GM06990 (cell line): ENCODE measurements around the gene IFI44L.
A peak's percentile ranks its signal among the peaks of the same experiment; 100 is the strongest.

Experiments
- DNase-seq: peaks from one replicate; pipeline ENCODE4 v3.0.0-alpha.2; 2011; ENCODE audit not compliant: insufficient read length; ENCODE audit errors: extremely low read depth
- H3K27me3 ChIP-seq: replicated peaks from 2 replicates; pipeline ENCODE4 v1.6.0; 2011; ENCODE audit warnings: low read length; ENCODE audit not compliant: control insufficient read depth, insufficient read depth
- H3K36me3 ChIP-seq: 2 replicates; pipeline ENCODE4 v1.5.1; 2011; ENCODE audit warnings: low read length; ENCODE audit not compliant: control insufficient read depth, insufficient read depth
- H3K4me3 ChIP-seq: replicated peaks from 2 replicates; pipeline ENCODE4 v1.5.1; 2011; ENCODE audit warnings: low read depth, mild to moderate bottlenecking, control low read depth, low read length
- TF ChIP-seq, protein P1 (sequence below): IDR thresholded peaks from 2 replicates; pipeline ENCODE4 v1.5.1; 2011; ENCODE audit warnings: low read length, control low read depth, mild to moderate bottlenecking, inconsistent platforms; ENCODE audit not compliant: insufficient read depth, poor library complexity, severe bottlenecking

The IFI44L gene

DNA sequence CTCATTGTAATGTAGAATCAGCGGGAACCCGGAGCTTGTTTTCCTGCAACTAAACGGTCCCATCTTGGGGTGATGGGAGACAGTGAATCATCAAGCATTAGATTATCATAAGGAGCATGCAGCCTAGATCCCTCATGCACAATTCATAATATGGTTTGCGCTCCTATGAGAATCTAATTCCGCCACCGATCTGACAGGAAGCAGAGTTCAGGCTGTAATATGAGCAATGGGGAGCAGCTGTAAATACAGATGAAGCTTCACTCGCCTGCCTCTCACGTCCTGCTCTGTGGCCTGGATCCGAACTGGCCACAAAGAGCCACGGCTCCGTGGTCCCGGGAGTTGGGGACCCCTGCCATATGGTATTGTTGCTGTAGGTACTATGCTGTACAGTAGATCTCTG, 31.0 kb downstream of the IFI44L start:
- DNase-seq, result peak; percentile 46
- peak overlapping the region; percentile 75 for H3K4me3 ChIP-seq
- TF ChIP-seq, protein P1, sequence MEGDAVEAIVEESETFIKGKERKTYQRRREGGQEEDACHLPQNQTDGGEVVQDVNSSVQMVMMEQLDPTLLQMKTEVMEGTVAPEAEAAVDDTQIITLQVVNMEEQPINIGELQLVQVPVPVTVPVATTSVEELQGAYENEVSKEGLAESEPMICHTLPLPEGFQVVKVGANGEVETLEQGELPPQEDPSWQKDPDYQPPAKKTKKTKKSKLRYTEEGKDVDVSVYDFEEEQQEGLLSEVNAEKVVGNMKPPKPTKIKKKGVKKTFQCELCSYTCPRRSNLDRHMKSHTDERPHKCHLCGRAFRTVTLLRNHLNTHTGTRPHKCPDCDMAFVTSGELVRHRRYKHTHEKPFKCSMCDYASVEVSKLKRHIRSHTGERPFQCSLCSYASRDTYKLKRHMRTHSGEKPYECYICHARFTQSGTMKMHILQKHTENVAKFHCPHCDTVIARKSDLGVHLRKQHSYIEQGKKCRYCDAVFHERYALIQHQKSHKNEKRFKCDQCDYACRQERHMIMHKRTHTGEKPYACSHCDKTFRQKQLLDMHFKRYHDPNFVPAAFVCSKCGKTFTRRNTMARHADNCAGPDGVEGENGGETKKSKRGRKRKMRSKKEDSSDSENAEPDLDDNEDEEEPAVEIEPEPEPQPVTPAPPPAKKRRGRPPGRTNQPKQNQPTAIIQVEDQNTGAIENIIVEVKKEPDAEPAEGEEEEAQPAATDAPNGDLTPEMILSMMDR, result no peak
- peaks cover 2% of the 10 kb centered on the region for H3K36me3 ChIP-seq
- H3K27me3 ChIP-seq, result no peaks in the 10 kb centered on the region

DNA sequence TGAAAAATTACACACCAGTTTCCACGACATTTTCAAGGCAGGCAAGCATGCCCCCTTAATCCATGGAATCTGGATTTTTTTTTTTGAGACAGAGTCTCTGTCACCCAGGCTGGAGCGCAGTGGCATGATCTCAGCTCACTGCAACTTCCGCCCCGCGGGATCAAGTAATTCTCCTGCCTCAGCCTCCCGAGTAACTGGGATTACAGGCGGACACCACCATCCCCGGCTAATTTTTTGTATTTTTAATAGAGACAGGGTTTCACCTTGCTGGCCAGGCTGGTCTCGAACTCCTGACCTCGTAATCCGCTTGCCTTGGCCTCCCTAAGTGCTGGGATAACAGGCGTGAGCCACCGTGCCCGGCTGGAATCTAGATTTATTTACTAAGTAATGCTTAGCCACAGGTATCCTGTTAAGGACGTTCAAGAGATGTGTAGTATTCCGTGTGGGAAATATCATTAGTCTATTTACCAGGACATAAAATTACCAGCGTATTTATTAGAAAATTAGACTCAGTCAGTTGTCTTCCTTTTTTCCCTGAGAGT, 31.8 kb downstream of the IFI44L start:
- DNase-seq, result no peak
- H3K36me3 ChIP-seq, result peaks cover 2% of the 10 kb centered on the region
- no peaks in the 10 kb centered on the region for H3K27me3 ChIP-seq
- TF ChIP-seq, protein P1, result no peak
- peak overlapping the region; percentile 75 for H3K4me3 ChIP-seq

DNA sequence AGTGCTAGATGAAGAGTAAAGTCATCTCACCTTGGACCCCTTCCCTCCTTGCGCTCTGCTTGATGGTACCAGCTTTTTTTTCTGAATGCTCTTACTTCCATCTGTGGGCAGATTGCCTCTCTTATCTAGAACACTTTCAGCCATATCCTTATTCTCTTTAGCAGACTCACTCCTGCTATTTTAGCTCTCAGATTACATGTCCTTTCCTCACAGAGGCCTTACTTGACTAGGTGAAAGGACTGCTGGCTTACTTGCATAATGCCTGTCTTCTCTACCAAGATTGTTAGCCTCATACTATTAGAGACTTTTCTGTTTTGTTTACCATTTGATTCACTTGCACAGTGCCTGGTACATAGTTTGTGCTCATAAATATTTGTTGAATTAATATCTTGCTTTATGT, 38.7 kb downstream of the IFI44L start:
- DNase-seq, result no peak
- Histone ChIP-seq H3K27me3 (no peaks in the 10 kb centered on the region), H3K36me3 (peaks cover 4% of the 10 kb centered on the region), H3K4me3 (no peak overlapping the region)
- TF ChIP-seq, protein P1, result no peak

DNA sequence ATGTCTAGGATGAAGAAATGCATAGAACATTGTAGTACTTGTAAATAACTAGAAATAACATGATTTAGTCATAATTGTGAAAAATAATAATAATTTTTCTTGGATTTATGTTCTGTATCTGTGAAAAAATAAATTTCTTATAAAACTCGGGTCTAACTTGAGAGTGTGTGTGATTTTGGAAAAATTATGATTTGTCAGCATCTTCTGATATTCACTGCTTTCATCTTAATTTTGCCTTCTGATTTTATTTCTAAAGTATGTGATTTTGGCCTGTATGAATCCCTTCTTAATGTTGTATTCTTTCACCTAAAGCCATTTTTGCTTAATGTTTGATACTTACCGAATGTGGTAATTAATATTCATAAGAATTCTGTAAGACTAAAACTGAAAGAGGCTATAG, 43.7 kb downstream of the IFI44L start:
- Histone ChIP-seq H3K27me3 (no peaks in the 10 kb centered on the region), H3K36me3 (peaks cover 3% of the 10 kb centered on the region), H3K4me3 (no peak overlapping the region)
- no peak for DNase-seq
- TF ChIP-seq, protein P1, result no peak

DNA sequence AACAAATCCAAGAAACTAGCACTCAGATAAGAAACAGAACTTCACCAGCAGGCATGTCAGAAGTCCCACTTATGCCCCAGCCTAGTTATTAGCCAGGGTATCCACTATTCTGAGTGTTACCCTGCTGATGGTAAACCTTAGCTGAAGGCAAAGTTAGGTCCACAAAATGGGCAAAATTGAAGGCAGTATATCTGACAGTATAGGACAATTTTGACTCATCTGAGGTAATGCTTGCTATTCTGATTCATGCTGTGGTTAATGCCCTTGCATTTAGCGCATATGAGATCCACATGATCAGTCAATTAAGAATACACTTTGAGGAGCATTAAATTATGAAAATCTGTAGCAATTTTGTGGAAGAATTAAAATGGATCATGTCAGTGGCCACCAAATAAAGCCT, 44.5 kb downstream of the IFI44L start:
- TF ChIP-seq, protein P1, result no peak
- no peaks in the 10 kb centered on the region for H3K27me3 ChIP-seq
- H3K4me3 ChIP-seq, result no peak overlapping the region
- no peak for DNase-seq
- H3K36me3 ChIP-seq, result peaks cover 2% of the 10 kb centered on the region

DNA sequence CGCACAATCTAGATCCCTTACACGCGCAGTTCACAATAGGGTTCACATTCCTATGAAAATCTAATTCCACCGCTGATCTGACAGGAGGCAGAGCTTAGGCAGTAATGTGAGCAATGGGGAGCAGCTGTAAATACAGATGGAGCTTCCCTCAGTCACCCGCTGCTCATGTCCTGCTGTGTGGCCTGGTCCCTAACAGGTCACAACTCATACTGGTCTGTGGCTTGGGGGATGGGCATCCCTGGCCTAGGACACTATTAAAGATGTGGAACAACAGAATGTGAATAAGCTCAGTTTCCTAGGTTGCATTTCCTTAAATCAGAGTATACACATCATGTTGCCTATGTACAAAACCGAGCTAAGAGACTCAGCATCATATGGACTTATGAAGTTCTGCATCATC, 45.6 kb downstream of the IFI44L start:
- Histone ChIP-seq H3K36me3 (peaks cover 2% of the 10 kb centered on the region), H3K4me3 (no peak overlapping the region), H3K27me3 (no peaks in the 10 kb centered on the region)
- no peak for DNase-seq
- TF ChIP-seq, protein P1, result no peak
